H9 (cell line): ENCODE measurements around the gene RRP15. TPM values are rescaled to one million over a fixed set of nuclear protein-coding genes. Genes with fewer than 3 reads are reported as not detected.

ENCODE experiments used
- DNase-seq: peaks from one replicate; pipeline ENCODE4 v3.0.0-alpha.2; 2017
- H2AFZ ChIP-seq: one replicate; pipeline ENCODE4 v1.6.1; 2013; ENCODE audit warnings: mild to moderate bottlenecking, low read length, control low read depth, moderate library complexity
- H2AK5ac ChIP-seq: 2 replicates; pipeline ENCODE4 v1.6.1; 2013; ENCODE audit warnings: low read length, control low read depth, mixed read lengths; ENCODE audit not compliant: insufficient read length
- H2BK120ac ChIP-seq: one replicate; pipeline ENCODE4 v1.6.1; 2013; ENCODE audit warnings: low read depth, mild to moderate bottlenecking, low read length, control low read depth, inconsistent platforms; ENCODE audit not compliant: poor library complexity, severe bottlenecking
- H2BK12ac ChIP-seq: 2 replicates; pipeline ENCODE4 v1.6.1; 2013; ENCODE audit warnings: low read length, control low read depth, mixed read lengths, low read depth; ENCODE audit not compliant: insufficient read length
- H2BK15ac ChIP-seq: 2 replicates; pipeline ENCODE4 v1.6.1; 2013; ENCODE audit warnings: low read depth, low read length, control low read depth
- H2BK20ac ChIP-seq: one replicate; pipeline ENCODE4 v1.6.1; 2013; ENCODE audit warnings: low read depth, mild to moderate bottlenecking, low read length, control low read depth, inconsistent platforms; ENCODE audit not compliant: poor library complexity, severe bottlenecking
- H2BK5ac ChIP-seq: 2 replicates; pipeline ENCODE4 v1.6.1; 2013; ENCODE audit warnings: low read length, control low read depth, mixed read lengths; ENCODE audit not compliant: insufficient read length
- H3K14ac ChIP-seq: 2 replicates; pipeline ENCODE4 v1.6.1; 2013; ENCODE audit warnings: low read length, control low read depth; ENCODE audit not compliant: insufficient read depth
- H3K18ac ChIP-seq: 2 replicates; pipeline ENCODE4 v1.6.1; 2013; ENCODE audit warnings: low read depth, mild to moderate bottlenecking, mixed read lengths, low read length, control low read depth; ENCODE audit not compliant: insufficient read length
- H3K23ac ChIP-seq: 2 replicates; pipeline ENCODE4 v1.6.1; 2013; ENCODE audit warnings: low read length, control low read depth, mixed read lengths, low read depth; ENCODE audit not compliant: insufficient read length
- H3K23me2 ChIP-seq: 2 replicates; pipeline ENCODE4 v1.6.1; 2013; ENCODE audit warnings: low read depth, mild to moderate bottlenecking, mixed read lengths, low read length, control low read depth; ENCODE audit not compliant: insufficient read length, poor library complexity, severe bottlenecking
- H3K27ac ChIP-seq: 2 replicates; pipeline ENCODE4 v1.5.1; 2013; ENCODE audit warnings: low read length, control low read depth, mixed read lengths, low read depth; ENCODE audit not compliant: insufficient read length
- H3K27me3 ChIP-seq: 2 replicates; pipeline ENCODE4 v1.6.1; 2013; ENCODE audit warnings: low read length, control low read depth, inconsistent platforms; ENCODE audit not compliant: insufficient read depth
- H3K4ac ChIP-seq: 2 replicates; pipeline ENCODE4 v1.6.1; 2013; ENCODE audit warnings: low read depth, mild to moderate bottlenecking, control low read depth, inconsistent platforms, low read length, moderate library complexity
- H3K4me1 ChIP-seq: 2 replicates; pipeline ENCODE4 v1.6.1; 2013; ENCODE audit warnings: low read length, control low read depth, inconsistent platforms; ENCODE audit not compliant: insufficient read depth
- H3K4me2 ChIP-seq: 2 replicates; pipeline ENCODE4 v1.6.1; 2013; ENCODE audit warnings: low read length, control low read depth, mixed read lengths; ENCODE audit not compliant: insufficient read length, insufficient read depth
- H3K56ac ChIP-seq: 2 replicates; pipeline ENCODE4 v1.6.1; 2013; ENCODE audit warnings: low read depth, mild to moderate bottlenecking, mixed read lengths, low read length, control low read depth; ENCODE audit not compliant: insufficient read length
- H3K79me1 ChIP-seq: 2 replicates; pipeline ENCODE4 v1.6.1; 2013; ENCODE audit warnings: low read depth, mild to moderate bottlenecking, moderate library complexity, low read length, control low read depth, inconsistent platforms; ENCODE audit not compliant: insufficient read depth, poor library complexity, severe bottlenecking
- H3K79me2 ChIP-seq: 2 replicates; pipeline ENCODE4 v1.6.1; 2013; ENCODE audit warnings: low read length, control low read depth, inconsistent platforms; ENCODE audit not compliant: insufficient read depth
- H3K9ac ChIP-seq: 2 replicates; pipeline ENCODE4 v1.6.1; 2013; ENCODE audit warnings: low read length, control low read depth, mixed read lengths; ENCODE audit not compliant: insufficient read length; ENCODE audit errors: extremely low read depth
- H3K9me3 ChIP-seq: one replicate; pipeline ENCODE4 v1.6.1; 2013; ENCODE audit warnings: low read depth, low read length, inconsistent platforms; ENCODE audit not compliant: control insufficient read depth
- H3T11ph ChIP-seq: one replicate; pipeline ENCODE4 v1.6.1; 2013; ENCODE audit warnings: mild to moderate bottlenecking, low read length, control low read depth, inconsistent platforms
- H4K20me1 ChIP-seq: one replicate; pipeline ENCODE4 v1.6.1; 2013; ENCODE audit not compliant: control insufficient read depth, insufficient read length, insufficient read depth
- H4K5ac ChIP-seq: 2 replicates; pipeline ENCODE4 v1.6.1; 2013; ENCODE audit warnings: low read depth, mild to moderate bottlenecking, mixed read lengths, low read length, control low read depth; ENCODE audit not compliant: insufficient read length
- H4K8ac ChIP-seq: replicated peaks from 2 replicates; pipeline ENCODE4 v1.6.1; 2013; ENCODE audit warnings: low read length, control low read depth, mixed read lengths, low read depth; ENCODE audit not compliant: insufficient read length
- H4K91ac ChIP-seq: 2 replicates; pipeline ENCODE4 v1.6.1; 2013; ENCODE audit warnings: low read depth, mild to moderate bottlenecking, moderate library complexity, mixed read lengths, low read length, control low read depth; ENCODE audit not compliant: insufficient read length
- H3K27ac Mint-ChIP-seq, 3 experiments: 2 replicates in 2 of 3; 3 replicates in 1 of 3; pipeline ENCODE4 v1.8.0; 2020 to 2021; ENCODE audit warnings: mixed read lengths in 3 of 3, mild to moderate bottlenecking in 1 of 3, moderate library complexity in 1 of 3
- H3K27me3 Mint-ChIP-seq: 2 replicates; pipeline ENCODE4 v1.8.0; 2021; ENCODE audit warnings: low read depth, mild to moderate bottlenecking, moderate library complexity, mixed read lengths
- H3K36me3 Mint-ChIP-seq, 3 experiments: 2 replicates in 2 of 3; 3 replicates in 1 of 3; pipeline ENCODE4 v1.8.0; 2020 to 2021; ENCODE audit warnings: low read depth in 3 of 3, mixed read lengths in 3 of 3; ENCODE audit not compliant: insufficient read depth in 1 of 3
- H3K4me1 Mint-ChIP-seq, 2 experiments: 2 replicates each; pipeline ENCODE4 v1.8.0; 2020; ENCODE audit warnings: mixed read lengths in 2 of 2
- H3K4me3 Mint-ChIP-seq, 2 experiments: 2 replicates in 1 of 2; 3 replicates in 1 of 2; pipeline ENCODE4 v1.8.0; 2020 to 2021; ENCODE audit warnings: mild to moderate bottlenecking in 2 of 2, mixed read lengths in 2 of 2, moderate library complexity in 1 of 2
- H3K9me3 Mint-ChIP-seq, 2 experiments: 2 replicates in 1 of 2; 3 replicates in 1 of 2; pipeline ENCODE4 v1.8.0; 2020; ENCODE audit warnings: mild to moderate bottlenecking in 2 of 2, mixed read lengths in 2 of 2, moderate library complexity in 1 of 2
- CTCF ChIP-seq: fragments of 200-600 bp; sonication (generic); conservative IDR thresholded peaks from 3 replicates; pipeline ENCODE4 v1.8.0; 2021; ENCODE audit warnings: antibody characterized with exemption, mild to moderate bottlenecking
- WGBS: extraction: QIAGEN DNeasy Blood & Tissue Kit; methylation state at CpG from one replicate; pipeline ENCODE4 v1.1.7; 2013; ENCODE audit warnings: missing lambda C conversion rate, low lambda C conversion rate, mixed read lengths; ENCODE audit not compliant: insufficient read length; ENCODE audit errors: extremely low coverage; 5-methylcytosine and 5-hydroxymethylcytosine counted together
- total RNA-seq: library from RNA; stranded (reverse); gene quantifications from 2 replicates; pipeline ENCODE4 v1.2.1, GENCODE V29; 2021

Gene RRP15
- total RNA-seq, 1 experiment from 2014 or later, result 48.7 TPM

- Histone ChIP-seq H3K14ac (no peak overlapping the region), H3K4me1 (no peaks in the 10 kb centered on the region), H3T11ph (no peak overlapping the region), H3K9ac (no peak overlapping the region), H3K79me1 (no peaks in the 10 kb centered on the region), H2AK5ac (no peak overlapping the region), H3K9me3 (no peaks in the 10 kb centered on the region), H3K56ac (no peak overlapping the region), H2BK120ac (no peak overlapping the region), H3K79me2 (no peaks in the 10 kb centered on the region), H3K27me3 (no peaks in the 10 kb centered on the region), H4K20me1 (no peaks in the 10 kb centered on the region), H2AFZ (no peak overlapping the region), H3K23ac (no peak overlapping the region), H4K5ac (no peak overlapping the region), H2BK20ac (no peak overlapping the region), H2BK15ac (no peak overlapping the region), H3K18ac (no peak overlapping the region), H3K4me2 (no peak overlapping the region), H3K4ac (no peak overlapping the region), H4K91ac (no peak overlapping the region), H3K23me2 (no peaks in the 10 kb centered on the region), H4K8ac (no peak overlapping the region), H3K27ac (no peak overlapping the region), H2BK12ac (no peak overlapping the region), H2BK5ac (no peak overlapping the region)
- Mint-ChIP-seq H3K4me3 (no peak overlapping the region), H3K4me1 (peaks cover 8% of the 10 kb centered on the region in 2 experiments), H3K27me3 (no peaks in the 10 kb centered on the region), H3K9me3 (no peaks in the 10 kb centered on the region), H3K36me3 (no peaks in the 10 kb centered on the region), H3K27ac (no peak overlapping the region)
- WGBS, result no CpG with 5 or more reads among the region's 8 CpGs
- TF ChIP-seq CTCF, result no peak
- DNase-seq, result no peak
Measured at GRCh38 chr1:218364028-218364710, 79.1 kb downstream of the RRP15 start.
